ENCODE measurements around the gene DNMT3A.

Gene DNMT3A

DNA sequence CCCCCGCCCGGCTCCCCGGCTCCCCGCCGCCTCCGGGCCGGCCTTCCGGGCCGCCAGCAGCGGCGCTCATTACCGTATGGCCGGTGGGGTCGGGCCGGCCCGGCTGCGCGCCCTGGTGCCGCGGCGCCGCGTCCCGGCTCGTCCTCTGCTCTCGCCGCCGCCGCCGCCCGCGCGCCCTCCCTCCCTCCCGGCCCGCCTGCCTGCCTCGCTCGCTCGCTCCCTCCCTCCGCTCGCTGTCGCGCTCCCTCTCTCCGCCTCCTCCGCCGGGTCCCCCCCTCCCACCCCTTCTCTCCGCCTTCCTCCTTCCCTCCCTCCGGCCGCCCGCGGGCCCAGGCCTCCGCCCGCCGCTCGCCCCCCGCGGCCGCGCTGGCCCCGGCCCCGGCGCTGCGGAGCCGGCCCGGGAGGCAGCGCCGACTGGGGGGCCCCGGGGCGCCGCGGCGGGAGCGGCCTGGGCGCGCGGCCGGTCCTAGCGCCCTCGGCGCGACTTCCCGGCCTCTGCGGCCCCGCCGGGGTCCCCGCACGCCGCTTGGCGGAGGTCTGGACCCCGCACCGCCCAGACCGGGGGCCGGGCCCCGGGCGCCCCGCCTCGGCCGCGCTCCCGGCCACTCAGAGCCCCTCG is at the start of gene DNMT3A:
TSS of gene DNMT3A (minus strand) at position 173 of the 619 bp plus-strand sequence. CDS start 27,941 bp downstream, outside the sequence.
- no peak for DNase-seq

- DNase-seq = no peak
Observed at GRCh38 chr2:25389161-25389560, 47.4 kb upstream of the DNMT3A start.

DNA sequence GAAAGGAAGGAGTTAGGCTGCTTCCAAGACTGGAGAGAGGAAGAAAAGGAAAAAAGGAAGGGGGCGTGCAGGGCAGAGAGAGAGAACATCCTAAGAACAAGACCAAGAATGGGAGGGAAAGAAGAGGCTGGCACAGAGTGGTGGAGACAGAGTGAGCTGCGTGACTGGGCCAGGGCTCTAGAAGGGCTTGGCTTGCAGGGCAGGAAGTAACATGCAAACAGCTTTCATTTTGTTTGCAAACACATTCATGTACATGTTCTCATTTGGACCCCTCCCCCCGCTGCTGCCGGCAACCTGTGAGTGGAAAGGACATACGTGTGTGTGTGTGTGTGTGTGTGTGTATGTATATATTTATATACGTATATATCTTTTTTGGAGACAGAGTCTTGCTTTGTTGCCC is 46.8 kb upstream of the DNMT3A start:
- DNase-seq = no peak

GRCh38 chr2:25387876-25388449 is 46.2 kb upstream of the DNMT3A start:
- no peak for DNase-seq

DNA sequence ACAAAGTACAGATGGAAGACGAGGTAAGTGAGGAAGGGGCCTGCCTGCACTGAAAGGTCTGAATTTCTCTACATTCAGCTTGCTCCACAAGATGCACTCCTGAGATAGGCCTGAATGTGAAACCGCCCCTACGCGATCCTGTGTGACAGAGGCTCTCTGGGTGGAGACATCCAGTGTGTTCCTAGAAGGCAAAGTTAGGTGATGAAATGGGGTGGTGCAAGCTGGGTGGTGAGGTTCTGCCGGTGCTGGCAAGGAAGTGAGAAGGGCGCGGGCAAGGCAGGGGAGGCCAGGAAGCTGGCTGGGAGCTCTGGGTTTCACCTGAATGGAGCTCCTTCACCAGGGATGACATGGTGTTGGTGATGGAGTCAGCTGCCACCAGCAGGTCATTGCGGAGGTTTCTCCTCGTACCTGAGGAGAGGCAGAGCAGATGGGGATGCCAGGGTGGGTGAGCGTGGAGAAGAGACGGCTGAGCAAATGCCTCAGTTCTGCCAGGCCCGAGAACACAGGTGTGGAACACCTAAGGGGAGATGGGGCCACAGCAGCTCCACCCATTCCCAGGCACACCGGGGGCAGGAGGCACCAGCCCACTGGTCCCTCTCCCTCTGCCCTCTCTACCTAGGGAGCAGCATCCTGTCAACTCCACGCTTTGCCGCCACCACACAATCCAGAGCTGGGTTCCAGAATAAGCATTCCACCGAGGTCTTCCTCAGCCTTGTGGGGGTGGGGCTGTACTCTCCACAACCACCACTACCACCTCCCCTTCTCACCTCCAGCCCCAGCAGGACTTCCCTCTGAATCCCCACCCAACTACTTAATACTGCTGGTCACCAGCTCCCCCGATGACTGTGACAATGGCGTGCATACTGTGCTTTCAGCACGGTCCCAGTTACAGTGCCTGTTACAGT is 45.5 kb upstream of the DNMT3A start:
- no peak for DNase-seq

- no peak for DNase-seq
Observed at GRCh38 chr2:25385910-25386309, 44.2 kb upstream of the DNMT3A start.

DNA sequence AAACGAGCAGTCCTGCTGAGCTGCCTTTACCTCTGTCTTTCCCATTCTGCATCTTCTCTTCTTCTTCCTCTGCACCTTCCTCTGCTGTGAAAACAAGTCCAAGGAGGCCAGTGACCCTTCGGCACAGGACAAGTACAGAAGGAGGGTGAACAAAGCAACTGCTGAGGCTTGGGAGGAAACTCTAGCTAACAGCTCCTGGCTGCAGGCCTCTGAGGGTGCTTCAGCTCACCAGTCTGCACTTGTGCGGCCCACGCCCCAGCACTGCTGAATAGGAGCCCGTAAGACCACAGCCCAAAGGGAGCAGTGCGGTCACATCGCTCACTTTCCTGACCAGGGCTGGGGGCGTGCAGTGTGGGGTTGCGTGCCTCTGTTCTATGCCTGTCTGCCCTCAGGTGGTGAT is 42.1 kb upstream of the DNMT3A start:
- no peak for DNase-seq

DNA sequence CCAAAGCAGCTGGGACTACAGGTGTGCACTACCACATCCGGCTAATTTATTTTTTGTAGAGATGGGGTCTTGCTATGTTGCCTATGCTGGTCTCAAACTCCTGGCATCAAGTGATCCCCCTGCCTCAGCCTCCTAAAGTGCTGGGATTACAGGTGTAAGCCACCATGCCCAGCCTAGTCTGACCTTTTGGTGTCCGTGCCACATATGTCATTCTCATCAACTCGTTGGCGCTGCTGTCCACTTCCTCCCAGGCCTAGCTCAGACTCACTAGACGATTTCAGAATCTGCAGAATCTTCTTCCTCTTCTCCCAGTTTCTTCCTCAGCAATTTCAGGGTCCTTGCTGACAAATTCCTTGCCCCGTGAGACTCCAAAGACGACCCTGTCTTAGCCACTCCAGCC is 39.8 kb upstream of the DNMT3A start:
- DNase-seq = no peak

GRCh38 chr2:25380586-25381375 is 39.1 kb upstream of the DNMT3A start:
- no peak for DNase-seq

- no peak for DNase-seq
Observed at GRCh38 chr2:25380023-25380422, 38.3 kb upstream of the DNMT3A start.

GRCh38 chr2:25379535-25379934 is 37.8 kb upstream of the DNMT3A start:
- no peak for DNase-seq

- DNase-seq = no peak
Observed at GRCh38 chr2:25378731-25379490, 37.2 kb upstream of the DNMT3A start.

DNA sequence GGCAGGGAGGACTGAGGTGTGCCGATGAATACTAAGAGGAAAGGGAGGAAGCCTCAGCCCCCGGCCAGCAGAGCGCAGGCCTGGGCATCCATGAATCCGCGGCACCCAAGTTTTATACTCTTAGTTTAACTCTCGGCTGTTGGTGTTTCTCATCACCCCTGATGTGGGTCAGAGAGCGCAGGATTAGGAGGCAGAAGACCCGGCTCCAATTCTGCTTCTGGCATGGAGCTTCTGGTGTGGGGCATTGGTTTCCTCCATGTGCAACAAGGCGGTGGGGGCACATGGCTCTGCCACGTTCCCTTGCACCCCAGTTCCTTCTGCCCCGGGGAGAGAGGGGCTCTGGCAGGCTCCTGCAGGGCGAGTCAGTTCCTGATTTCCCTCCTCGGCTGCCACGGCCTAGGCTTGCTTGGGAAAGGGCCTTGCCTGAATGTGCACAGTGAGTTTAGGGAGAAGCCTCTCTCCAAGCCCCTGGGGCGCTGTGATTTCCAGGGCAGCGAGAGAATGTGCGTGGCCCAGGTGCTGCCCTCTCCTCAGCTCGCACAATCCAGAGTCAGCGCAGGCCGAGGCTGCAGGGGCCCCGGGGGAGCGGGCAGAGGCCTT is 36.2 kb upstream of the DNMT3A start:
- DNase-seq = no peak

- DNase-seq = peak; percentile 14
Observed at GRCh38 chr2:25376750-25377621, 35.3 kb upstream of the DNMT3A start.

DNA sequence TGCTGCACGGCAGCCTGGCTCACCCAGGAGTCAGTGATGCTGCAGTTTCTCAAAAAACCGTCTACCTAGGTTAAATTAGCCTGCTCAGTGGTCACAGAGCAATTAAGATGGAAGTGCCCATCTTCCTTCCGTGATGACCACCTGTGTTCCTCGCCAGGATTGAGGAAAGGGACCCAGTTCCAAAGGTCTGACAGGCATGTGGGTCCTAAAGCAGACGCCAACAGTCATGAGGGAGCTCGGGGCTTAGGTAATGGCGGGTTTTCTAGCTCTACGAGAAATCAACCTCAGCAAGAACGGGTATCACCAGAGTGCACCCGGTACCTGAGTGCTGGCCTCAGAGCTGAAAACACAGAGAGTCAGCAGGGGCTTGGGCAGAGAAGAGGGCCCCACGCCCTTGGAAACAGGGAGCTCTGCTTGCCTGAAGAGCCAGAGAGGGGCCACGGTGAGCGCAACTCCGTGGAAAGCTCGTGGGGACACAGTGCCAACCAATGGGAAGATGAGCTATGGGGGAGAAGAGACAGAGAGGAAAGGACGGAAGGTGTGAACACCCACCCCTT is 34.3 kb upstream of the DNMT3A start:
- DNase-seq = no peak

GRCh38 chr2:25375371-25375988 is 33.8 kb upstream of the DNMT3A start:
- DNase-seq = no peak

DNA sequence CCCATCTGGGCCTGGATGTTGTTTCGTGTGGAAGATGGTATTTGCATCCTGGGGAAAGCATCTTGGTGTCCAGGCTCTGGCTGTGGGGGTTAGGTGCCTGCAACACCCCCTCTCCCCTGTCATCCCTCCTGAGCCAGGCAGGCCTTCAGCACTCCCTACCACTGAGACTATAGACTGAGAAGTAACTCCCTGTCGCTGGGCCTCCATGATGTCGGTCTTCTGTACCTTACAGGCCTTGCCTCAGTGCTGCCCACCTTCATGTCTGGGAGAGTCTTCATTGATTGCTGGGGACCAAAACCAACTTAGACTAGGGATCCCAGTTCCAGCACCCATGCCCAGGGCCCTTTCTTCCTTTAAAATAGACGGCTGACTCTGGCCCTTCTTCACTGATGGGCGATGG is 33.1 kb upstream of the DNMT3A start:
- no peak for DNase-seq

DNA sequence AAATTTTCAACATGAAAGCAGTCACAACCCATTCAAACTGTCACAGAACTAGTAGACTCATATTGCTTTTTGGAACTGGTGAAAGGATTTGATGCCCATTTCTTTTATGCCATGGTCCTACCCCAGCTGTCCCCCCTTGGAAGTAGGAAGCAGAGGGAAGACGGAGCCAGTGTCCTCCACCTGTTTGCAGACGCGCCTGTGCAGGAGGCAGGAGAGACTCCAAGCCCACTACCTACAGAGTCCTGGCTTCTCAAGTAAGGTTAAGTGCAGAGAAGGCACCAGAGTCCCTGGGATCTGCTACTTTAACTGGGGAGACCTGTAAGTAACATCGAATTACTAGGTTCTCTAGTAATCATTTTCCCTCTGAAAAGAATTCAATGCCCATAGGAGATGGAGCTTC is 32.7 kb upstream of the DNMT3A start:
- DNase-seq = no peak

DNA sequence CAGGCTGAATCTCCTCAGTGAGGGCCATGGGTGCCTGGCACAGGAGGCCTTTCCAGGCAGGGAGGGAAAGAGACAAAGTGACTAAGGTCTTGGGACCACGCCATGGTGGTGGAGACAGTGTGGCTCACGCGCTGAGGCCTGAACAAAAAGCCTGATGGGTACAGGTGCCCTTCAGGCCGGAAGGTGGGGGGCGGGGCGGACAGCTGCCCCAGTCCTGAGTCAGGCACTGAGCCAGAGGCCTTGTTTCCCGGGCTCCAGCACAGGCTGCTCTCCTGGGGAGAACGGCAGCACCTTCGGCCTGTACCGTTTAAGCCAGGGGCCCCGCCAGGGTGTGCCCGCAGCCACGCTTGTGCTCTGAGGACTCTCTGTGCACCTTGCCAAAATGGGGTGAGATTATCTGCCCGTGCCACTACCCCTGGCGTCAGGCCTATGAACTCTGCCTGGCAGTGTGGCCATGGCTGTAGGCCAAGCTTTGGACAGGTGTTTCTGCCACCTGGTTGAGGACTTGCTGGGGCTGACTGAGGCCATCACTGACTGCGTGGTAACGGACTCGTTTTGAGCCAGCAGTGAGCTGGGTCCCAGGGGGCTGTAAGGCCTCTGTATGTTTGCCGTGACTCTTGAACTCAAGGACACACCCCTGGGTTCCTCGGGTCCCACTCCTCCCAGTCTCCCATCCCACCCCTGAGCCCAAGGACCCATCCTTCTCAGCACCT is 31.7 kb upstream of the DNMT3A start:
- DNase-seq = no peak
